Muscle layer of colon (tissue), 2 donors: ENCODE results near the gene ZNF865.
"Not testable (repeated sequence)": the region's sequence is repeated elsewhere in the genome, so short reads cannot be mapped to it uniquely, and the experiment has no call there.

Experiments
- H3K27ac ChIP-seq: one replicate; pipeline ENCODE4 v1.7.0; 2013; ENCODE audit warnings: low read depth, mild to moderate bottlenecking, low read length, moderate library complexity
- H3K27me3 ChIP-seq, 2 donors: one replicate each; pipeline ENCODE4 v1.7.0; 2013; ENCODE audit warnings: low read length in 2 of 2, mild to moderate bottlenecking in 2 of 2; ENCODE audit not compliant: insufficient read depth in 2 of 2, control insufficient read depth in 1 of 2
- H3K36me3 ChIP-seq: one replicate; pipeline ENCODE4 v1.7.0; 2013; ENCODE audit warnings: mild to moderate bottlenecking, low read length; ENCODE audit not compliant: insufficient read depth
- H3K4me1 ChIP-seq: one replicate; pipeline ENCODE4 v1.7.0; 2013; ENCODE audit warnings: mild to moderate bottlenecking, low read length; ENCODE audit not compliant: insufficient read depth
- H3K4me3 ChIP-seq, 2 donors: one replicate each; pipeline ENCODE4 v1.7.0; 2013; ENCODE audit warnings: low read length in 2 of 2, low read depth in 1 of 2, mild to moderate bottlenecking in 1 of 2, moderate library complexity in 1 of 2
- H3K9ac ChIP-seq: one replicate; pipeline ENCODE4 v1.7.0; 2013; ENCODE audit warnings: low read length
- H3K9me3 ChIP-seq: one replicate; pipeline ENCODE4 v1.7.0; 2013; ENCODE audit warnings: mild to moderate bottlenecking, low read length
- donor health status: abdominal sarcoma.
- donor health status: Adenocarcinoma of cecum.

Gene ZNF865

DNA sequence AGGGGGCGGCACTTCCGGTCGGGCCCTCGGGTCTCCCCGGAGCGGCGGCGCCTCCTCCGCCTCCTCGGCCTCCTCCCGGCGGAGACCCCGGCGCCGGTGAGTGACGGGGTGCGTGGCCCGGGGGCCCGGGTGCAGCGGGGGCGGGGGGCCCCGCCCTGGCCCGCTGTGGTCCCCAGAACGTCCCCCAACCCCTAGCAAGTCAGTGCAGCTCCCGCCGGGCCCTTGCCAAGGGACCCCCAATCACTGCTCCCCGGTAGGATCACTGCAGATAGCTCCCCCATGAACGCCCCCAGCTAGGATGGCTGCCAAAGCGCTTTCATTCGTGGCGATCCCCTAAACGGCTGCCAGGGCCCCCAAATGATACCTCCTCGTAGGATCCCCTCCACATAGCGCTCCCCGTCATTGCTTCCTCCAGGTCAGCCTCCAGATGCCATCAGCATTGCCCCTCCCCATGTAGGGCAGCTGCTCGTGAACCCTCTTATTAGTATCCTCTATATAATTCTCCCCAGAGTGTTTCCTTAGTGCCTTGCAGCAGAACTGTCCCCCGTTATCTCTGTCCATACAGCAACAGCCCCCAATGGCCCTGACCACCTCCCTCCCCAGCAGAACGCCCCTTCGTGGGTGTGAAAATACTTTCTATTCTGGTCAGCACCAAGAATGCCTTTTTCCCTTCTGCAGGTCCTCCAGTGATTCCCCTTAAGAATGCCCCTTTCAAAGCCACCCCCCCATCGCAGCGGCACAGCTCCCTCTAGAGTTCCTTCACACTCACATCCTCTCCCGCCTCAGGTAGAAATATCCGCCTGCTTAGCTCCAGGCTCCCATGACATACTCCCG lies at the start of gene ZNF865:
ZNF865 (plus strand) TSS at position 11 of the 834 bp plus-strand sequence. CDS start 7,972 bp downstream, outside the sequence.
- peak within 1 kb of the TSS; percentile 93 for H3K27ac ChIP-seq
- peaks cover 25% of the 10 kb centered on the region for H3K4me1 ChIP-seq

DNA sequence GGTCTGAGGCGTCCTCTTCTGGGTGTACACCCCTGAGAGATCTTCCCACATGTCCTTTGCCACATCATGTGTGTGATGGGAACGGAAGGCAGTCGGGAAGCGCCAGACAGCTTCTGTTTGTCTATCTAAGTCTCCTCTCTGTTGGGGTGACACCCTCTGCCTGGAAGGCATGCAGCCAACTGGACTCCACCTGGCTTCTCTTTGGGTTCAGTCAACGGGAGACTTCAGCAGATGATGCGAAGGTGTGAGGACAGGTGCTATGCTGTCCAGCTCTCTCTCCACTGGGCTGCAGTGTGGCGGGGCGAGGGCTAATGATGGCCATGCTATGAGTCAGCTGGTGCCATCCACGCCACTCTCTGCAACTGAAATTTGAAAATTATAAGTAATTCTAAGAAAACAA lies 45.8 kb upstream of the ZNF865 start:
- H3K36me3 ChIP-seq: no peaks in the 10 kb centered on the region
- no peaks in the 10 kb centered on the region for H3K9me3 ChIP-seq
- H3K27ac ChIP-seq: no peak overlapping the region
- no peaks in the 10 kb centered on the region for H3K4me1 ChIP-seq
- H3K4me3 ChIP-seq: no peak overlapping the region
- H3K9ac ChIP-seq: no peak overlapping the region
- H3K27me3 ChIP-seq: peaks cover 0 to 6% of the 10 kb centered on the region in 2 donors

More for the DNA sequence above, at the start of gene ZNF865:
- H3K27me3 ChIP-seq: no peaks in the 10 kb centered on the region
- no peaks in the 10 kb centered on the region for H3K9me3 ChIP-seq
- peak within 1 kb of the TSS; percentile 66 to 86 for H3K4me3 ChIP-seq
- peak within 1 kb of the TSS; percentile 65 for H3K9ac ChIP-seq
- H3K36me3 ChIP-seq: peaks cover 6% of the 10 kb centered on the region

DNA sequence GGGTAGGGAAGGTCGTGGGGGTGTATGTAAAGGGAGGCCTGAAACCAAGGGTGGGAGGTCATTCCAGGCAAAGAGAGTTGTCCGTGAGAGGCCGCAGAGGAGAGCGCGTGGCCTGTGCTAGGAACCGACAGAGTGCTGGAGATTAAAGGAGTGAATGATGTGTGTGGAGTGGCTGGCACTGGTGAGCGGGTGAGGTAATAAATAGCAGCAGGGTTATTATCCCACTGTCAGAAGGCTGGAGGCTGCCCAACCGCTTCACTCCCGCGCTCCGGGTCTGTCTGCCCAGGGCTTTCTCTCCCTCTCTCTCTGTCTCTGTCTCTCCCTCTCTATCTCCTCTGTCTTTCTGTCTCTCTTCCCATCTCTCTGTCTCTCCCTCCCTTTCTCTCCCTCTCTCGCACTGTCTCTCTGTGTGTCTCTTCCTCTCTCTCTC lies 42.2 kb upstream of the ZNF865 start:
- Histone ChIP-seq H3K36me3 (no peaks in the 10 kb centered on the region), H3K9ac (no peak overlapping the region), H3K27me3 (peaks cover 0 to 6% of the 10 kb centered on the region in 2 donors), H3K4me1 (no peaks in the 10 kb centered on the region), H3K4me3 (no peak overlapping the region), H3K27ac (no peak overlapping the region), H3K9me3 (no peaks in the 10 kb centered on the region)

DNA sequence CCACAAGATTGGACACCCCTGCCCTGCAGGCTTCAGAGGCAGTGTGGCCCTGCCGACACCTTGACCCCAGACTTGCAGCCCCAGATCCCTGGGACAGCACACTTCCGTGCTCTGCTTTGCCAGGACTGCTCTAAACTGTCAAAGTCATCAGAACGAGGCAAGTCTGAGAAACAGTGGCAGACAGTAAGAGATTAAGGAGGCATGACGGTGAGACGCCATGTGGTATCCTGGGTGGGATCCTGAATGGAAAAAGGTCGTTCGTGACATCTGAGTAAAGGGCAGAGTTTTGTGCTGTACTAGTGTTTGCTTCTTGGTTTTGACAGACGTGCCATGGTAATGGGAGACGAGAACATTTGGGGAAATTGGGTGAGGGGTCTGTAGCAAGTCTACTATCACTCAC lies 38.6 kb upstream of the ZNF865 start:
- Histone ChIP-seq H3K27me3 (peaks cover 0 to 6% of the 10 kb centered on the region in 2 donors), H3K36me3 (no peaks in the 10 kb centered on the region), H3K4me3 (no peak overlapping the region), H3K9me3 (no peaks in the 10 kb centered on the region), H3K9ac (no peak overlapping the region), H3K4me1 (no peaks in the 10 kb centered on the region), H3K27ac (no peak overlapping the region)

DNA sequence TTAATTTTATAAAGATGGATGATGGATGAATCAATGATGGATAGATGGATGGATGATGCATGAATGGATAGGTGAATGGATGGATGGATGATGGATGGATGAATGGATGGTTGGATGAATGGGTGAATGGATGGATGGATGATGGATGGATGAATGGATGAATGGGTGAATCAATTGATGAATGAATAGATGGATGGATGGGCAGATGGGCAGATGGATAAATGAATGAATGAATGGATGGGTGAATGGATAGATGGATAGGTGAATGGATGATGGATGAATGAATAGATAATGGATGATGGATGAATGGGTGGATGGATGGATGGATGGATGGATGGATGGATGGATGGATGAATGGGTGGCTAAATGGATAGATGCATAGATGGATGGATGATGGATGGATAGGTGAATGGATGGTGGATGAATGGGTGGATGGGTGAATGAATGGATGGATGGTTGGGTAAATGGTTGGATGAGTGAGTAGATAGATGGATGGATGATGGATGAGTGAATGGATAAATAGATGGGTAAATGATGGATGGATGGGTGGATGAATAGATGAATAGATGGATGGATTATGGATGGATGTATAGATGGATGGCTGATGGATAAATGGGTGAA lies 37.6 kb upstream of the ZNF865 start:
- Histone ChIP-seq H3K27ac (no peak overlapping the region), H3K4me3 (no peak overlapping the region), H3K4me1 (no peaks in the 10 kb centered on the region), H3K27me3 (peaks cover 0 to 6% of the 10 kb centered on the region in 2 donors), H3K9me3 (no peaks in the 10 kb centered on the region), H3K36me3 (no peaks in the 10 kb centered on the region), H3K9ac (no peak overlapping the region)

DNA sequence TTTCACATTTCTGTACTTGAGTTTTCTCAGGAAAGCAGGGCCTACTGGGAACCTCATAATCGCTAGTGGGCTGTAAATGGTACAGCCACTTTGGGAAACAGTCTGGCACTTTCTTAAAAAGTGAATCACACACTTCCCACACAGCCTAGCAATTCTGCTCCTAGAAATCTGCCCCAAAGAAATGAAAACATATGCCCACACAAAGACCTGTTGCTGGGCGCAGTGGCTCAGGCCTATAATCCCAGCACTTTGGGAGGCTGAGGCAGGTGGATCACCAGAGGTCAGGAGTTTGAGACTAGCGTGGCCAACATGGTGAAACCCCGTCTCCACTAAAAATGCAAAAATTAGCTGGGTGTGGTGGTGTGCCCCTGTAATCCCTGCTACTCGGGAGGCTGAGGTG lies 36.0 kb upstream of the ZNF865 start:
- H3K9me3 ChIP-seq, H3K4me3 ChIP-seq, H3K36me3 ChIP-seq, H3K27me3 ChIP-seq, H3K4me1 ChIP-seq, H3K9ac ChIP-seq, H3K27ac ChIP-seq: not testable (repeated sequence)

DNA sequence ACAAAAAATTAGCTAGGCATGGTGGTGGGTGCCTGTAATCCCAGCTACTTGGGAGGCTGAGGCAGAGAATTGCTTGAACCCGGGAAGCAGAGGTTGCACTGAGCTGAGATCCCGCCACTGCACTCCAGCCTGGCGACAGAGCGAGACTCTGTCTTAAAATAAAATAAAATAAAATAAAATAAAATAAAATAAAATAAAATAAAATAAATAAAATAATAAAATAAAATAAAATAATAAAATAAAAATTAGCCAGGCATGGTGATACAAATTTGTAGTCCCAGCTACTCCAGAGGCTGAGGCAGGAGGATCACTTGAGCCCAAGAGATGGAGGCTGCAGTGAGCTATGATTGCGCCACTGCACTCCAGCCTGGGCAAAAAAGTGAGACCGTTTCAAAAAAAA lies 31.5 kb upstream of the ZNF865 start:
- not testable (repeated sequence) for H3K4me1 ChIP-seq, H3K9me3 ChIP-seq, H3K27ac ChIP-seq, H3K36me3 ChIP-seq, H3K27me3 ChIP-seq, H3K4me3 ChIP-seq, H3K9ac ChIP-seq

DNA sequence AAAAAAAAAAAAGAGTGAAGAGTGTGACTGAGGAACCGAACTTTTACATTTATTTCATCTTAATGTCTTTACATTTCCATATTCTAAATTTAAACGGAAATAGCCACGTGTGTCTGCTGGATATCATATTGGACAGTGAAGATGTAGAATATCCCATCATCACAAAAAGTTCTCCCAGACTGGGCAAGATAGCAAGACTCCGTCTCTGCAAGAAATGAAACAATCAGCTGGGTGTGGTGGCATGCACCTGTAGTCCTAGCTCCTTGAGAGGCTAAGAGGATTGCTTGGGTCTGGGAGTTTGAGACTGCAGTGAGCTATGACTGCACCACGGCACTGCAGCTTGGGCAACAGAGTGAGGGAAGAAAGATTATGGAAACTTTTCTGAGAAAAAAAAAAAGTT lies 28.7 kb upstream of the ZNF865 start:
- Histone ChIP-seq H3K9ac (no peak overlapping the region), H3K9me3 (no peaks in the 10 kb centered on the region), H3K36me3 (no peaks in the 10 kb centered on the region), H3K4me3 (no peak overlapping the region), H3K4me1 (peaks cover 15% of the 10 kb centered on the region), H3K27ac (no peak overlapping the region), H3K27me3 (no peaks in the 10 kb centered on the region)

DNA sequence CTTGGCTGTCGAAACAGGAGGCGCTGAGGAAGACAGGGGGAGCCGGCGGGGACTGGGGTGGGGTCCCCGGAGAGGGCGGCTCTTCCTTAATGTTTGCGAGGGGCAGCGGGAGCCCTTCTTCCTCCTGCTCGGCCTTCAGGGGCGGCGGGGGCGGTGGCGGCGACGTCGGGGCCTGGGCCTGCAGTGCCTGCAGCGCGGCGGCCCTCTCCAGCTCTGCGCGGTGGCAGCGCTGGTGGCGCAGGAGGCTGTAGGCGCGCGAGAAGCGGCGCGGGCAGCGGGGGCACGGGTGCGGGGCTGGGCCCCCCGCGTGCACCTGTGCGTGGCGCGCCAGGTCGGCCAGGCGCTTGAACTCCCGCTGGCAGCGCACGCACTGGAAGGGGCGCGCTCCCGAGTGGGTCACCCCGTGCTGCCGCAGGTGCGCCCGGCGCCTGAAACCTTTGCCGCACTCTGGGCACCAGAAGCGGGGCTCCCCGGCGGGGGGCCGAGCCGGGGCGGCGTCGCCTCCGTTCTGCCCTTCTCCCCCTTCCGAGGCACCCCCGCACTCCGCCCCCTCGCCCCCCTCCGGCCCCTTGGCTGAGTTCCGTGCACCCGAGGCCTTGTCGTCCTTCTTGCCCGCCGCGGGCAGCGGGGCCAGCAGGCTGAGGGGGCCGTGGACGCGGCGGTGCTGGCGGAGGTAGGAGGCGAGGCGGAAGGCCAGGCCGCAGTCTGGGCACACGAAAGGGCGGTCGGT lies 27.3 kb upstream of the ZNF865 start:
- Histone ChIP-seq H3K4me3 (no peak overlapping the region), H3K36me3 (no peaks in the 10 kb centered on the region), H3K27me3 (no peaks in the 10 kb centered on the region), H3K4me1 (peaks cover 18% of the 10 kb centered on the region), H3K9ac (no peak overlapping the region), H3K9me3 (no peaks in the 10 kb centered on the region), H3K27ac (no peak overlapping the region)

DNA sequence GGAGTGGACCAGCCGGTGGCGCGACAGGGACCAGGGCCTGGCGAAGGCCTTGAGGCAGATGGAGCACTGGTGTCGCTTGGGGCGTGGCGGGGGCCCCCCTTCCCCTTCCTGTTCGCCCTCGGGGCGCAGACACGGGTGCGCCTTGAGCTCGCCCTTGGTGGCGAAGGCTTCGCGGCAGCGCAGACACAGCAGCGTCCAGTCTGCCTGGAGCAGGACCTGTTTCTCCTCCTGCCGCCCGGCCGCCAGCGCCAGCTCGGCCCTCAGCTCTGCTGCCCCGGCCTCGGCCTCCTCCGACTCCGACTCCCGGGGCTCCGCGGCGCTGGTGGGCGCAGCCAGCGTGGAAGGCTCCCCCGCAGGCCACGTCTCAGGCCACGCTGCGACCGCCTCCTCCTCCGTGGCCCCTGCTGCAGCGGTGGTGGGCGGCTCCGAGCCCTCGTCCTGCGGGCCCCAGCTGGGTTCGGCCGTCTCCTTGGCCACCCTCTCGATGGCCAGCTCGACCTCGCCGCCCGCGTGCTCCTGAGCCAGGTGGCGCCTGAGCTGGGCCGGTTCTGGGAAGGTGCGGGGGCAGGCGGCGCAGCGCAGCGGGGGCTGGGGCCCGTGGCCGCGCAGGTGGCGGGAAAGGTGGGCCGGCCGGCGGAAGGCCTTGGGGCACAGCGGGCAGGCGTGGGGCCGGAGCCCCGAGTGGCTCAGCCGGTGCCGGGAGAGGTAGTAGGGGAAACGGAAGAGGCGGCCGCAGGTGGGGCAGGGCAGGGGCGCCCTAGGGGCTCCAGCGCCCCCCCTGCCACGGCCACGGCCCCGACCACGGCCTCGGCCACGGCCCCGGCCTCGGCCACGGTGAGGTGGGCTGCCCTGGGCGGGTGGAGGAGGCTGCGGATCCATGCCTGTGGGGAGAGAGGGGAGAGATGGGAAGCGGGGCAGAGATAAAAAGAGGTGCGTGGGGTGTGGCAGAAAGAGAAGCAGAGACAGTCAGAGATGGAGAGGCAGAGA lies 26.4 kb upstream of the ZNF865 start:
- Histone ChIP-seq H3K4me3 (peak overlapping the region in 1 of 2 donors; percentile 81), H3K27ac (no peak overlapping the region), H3K9ac (peak overlapping the region; percentile 61), H3K4me1 (peaks cover 18% of the 10 kb centered on the region), H3K36me3 (no peaks in the 10 kb centered on the region), H3K27me3 (no peaks in the 10 kb centered on the region), H3K9me3 (no peaks in the 10 kb centered on the region)
